Activated CD8-positive, alpha-beta T cell treated with anti-CD3 and anti-CD28 coated beads for 36 hours (primary cell): ENCODE measurements around the gene SUCLG2. TPM values are rescaled to one million over a fixed set of nuclear protein-coding genes. Genes with fewer than 3 reads are reported as not detected.
A peak's percentile ranks its signal among the peaks of the same experiment; 100 is the strongest.

ENCODE experiments used
- ATAC-seq: fragments of 200-7000 bp; cut with Tn5 transposase; one replicate; pipeline ENCODE4 v1.10.0; 2021; ENCODE audit warnings: mild to moderate bottlenecking, moderate library complexity
- CTCF ChIA-PET: fragments of 350-600 bp; sonication (Branson Sonifier 250); formaldehyde crosslinking; loops from one replicate; lab custom pipeline; 2021; ENCODE audit warnings: antibody characterized with exemption; lab: Charles Lee
- POLR2A ChIA-PET: fragments of 350-600 bp; sonication (Branson Sonifier 250); formaldehyde crosslinking; loops from one replicate; lab custom pipeline; 2021; ENCODE audit warnings: antibody characterized with exemption; lab: Charles Lee
- DNase-seq: peaks from one replicate; pipeline ENCODE4 v3.0.0-alpha.2; 2020
- H3K27ac Mint-ChIP-seq: one replicate; pipeline ENCODE4 v1.8.0; 2021; ENCODE audit warnings: mild to moderate bottlenecking, mixed read lengths
- H3K27me3 Mint-ChIP-seq: one replicate; pipeline ENCODE4 v1.8.0; 2021; ENCODE audit warnings: mixed read lengths
- H3K36me3 Mint-ChIP-seq: one replicate; pipeline ENCODE4 v1.8.0; 2021; ENCODE audit warnings: low read depth, mixed read lengths
- H3K4me1 Mint-ChIP-seq: one replicate; pipeline ENCODE4 v1.8.0; 2021; ENCODE audit warnings: low read depth, mixed read lengths
- H3K4me3 Mint-ChIP-seq: one replicate; pipeline ENCODE4 v1.8.0; 2021; ENCODE audit warnings: mild to moderate bottlenecking, moderate library complexity, mixed read lengths
- H3K9me3 Mint-ChIP-seq: one replicate; pipeline ENCODE4 v1.8.0; 2021; ENCODE audit warnings: mixed read lengths
- intact Hi-C: fragments of 100-400 bp; cut with micrococcal nuclease; formaldehyde crosslinking; loops from one replicate; pipeline ENCODE4 v1.10.0; 2022
- total RNA-seq, 2 experiments: library from RNA; stranded (reverse); gene quantifications; one replicate each; pipeline ENCODE4 v1.2.3, GENCODE V29; 2021
- TF ChIP-seq, protein P1 (sequence below): fragments of 200-600 bp; IDR thresholded peaks from one replicate; pipeline ENCODE4 v1.8.0; 2022; ENCODE audit warnings: antibody characterized with exemption, mild to moderate bottlenecking

Gene SUCLG2
- total RNA-seq, 2 experiments from 2014 or later = 61.3 to 65.5 TPM

DNA sequence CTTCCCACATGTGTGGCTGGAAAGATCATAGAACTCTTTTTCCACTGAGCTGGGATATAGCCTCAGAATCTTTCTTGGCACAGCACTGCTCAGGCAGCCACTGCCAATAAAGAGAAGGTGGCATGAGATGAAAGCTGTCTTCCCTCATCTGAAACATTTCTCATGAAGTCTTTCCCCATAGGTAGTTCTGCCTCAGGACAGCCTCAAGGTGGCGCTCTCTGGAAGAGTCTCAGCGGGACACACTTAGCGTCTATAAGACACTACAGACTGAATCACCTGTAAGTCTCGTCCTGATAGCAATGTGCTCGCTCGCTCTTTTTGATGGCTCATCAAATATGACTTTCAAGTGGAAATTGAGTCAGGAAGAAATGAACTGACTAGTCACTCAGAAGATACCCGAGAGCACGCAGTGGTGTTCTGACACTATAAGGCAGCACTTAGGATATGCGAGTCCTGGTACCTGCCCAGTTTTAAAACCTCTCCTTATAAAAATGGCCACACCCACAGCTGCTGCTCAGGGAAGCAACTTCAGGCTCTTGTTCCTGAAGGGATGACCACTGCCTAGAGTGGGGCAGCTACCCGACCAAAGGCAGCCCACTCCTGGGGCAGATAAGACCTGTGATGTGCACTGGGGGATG, 269.5 kb downstream of the SUCLG2 start:
- H3K36me3 Mint-ChIP-seq = peaks cover 40% of the 10 kb centered on the region
- intact Hi-C loops = loop anchor here (10.0 kb wide), 1 partner anchor 270 kb away; the partner anchor contains the start of gene SUCLG2
- CTCF ChIA-PET = interaction anchor here (0.6 to 8.1 kb wide), 9 partner anchors 9 to 408 kb away, joined by 3 to 59 read pairs (median 4); no protein-coding TSS in a partner anchor
- DNase-seq (peak; percentile 36), ATAC-seq (peak; percentile 55)
- peaks cover 27% of the 10 kb centered on the region for H3K4me1 Mint-ChIP-seq
- no peaks in the 10 kb centered on the region for H3K27me3 Mint-ChIP-seq
- POLR2A ChIA-PET = interaction anchor here (0.9 kb wide), 1 partner anchor 245 kb away, joined by 3 read pairs; no protein-coding TSS in a partner anchor
- no peak overlapping the region for H3K27ac Mint-ChIP-seq
- no peak overlapping the region for H3K4me3 Mint-ChIP-seq
- TF ChIP-seq, protein P1, sequence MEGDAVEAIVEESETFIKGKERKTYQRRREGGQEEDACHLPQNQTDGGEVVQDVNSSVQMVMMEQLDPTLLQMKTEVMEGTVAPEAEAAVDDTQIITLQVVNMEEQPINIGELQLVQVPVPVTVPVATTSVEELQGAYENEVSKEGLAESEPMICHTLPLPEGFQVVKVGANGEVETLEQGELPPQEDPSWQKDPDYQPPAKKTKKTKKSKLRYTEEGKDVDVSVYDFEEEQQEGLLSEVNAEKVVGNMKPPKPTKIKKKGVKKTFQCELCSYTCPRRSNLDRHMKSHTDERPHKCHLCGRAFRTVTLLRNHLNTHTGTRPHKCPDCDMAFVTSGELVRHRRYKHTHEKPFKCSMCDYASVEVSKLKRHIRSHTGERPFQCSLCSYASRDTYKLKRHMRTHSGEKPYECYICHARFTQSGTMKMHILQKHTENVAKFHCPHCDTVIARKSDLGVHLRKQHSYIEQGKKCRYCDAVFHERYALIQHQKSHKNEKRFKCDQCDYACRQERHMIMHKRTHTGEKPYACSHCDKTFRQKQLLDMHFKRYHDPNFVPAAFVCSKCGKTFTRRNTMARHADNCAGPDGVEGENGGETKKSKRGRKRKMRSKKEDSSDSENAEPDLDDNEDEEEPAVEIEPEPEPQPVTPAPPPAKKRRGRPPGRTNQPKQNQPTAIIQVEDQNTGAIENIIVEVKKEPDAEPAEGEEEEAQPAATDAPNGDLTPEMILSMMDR = peak; percentile 37
- peaks cover 10% of the 10 kb centered on the region for H3K9me3 Mint-ChIP-seq

DNA sequence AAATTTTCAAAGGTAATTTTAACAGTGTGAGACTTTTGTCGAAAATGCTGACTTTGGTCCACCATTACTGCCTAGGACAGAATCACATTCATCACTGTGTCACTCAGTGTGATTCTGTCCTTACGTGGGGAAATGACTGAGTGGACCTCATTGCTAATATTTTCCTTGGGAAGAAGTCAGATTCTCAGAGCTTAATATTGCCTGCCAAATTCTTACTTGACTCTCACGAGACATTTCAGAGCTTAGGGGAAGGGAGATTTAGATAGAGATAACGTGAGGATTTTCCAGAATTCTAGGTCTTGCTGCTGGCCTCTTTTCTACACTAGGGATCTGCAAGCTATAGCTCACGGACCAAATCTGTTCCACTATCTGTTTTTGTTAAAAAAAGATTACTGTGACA, 270.4 kb downstream of the SUCLG2 start:
- H3K4me3 Mint-ChIP-seq = no peak overlapping the region
- TF ChIP-seq, protein P1 = no peak
- H3K36me3 Mint-ChIP-seq = peaks cover 40% of the 10 kb centered on the region
- no peak overlapping the region for H3K27ac Mint-ChIP-seq
- intact Hi-C loops = loop anchor here (10.0 kb wide), 1 partner anchor 271 kb away; the partner anchor contains the start of gene SUCLG2
- ChIA-PET CTCF (interaction anchor here (0.6 to 8.1 kb wide), 11 partner anchors 9 to 541 kb away, joined by 3 to 59 read pairs (median 4); no protein-coding TSS in a partner anchor), POLR2A (interaction anchor here (0.6 to 0.9 kb wide), 2 partner anchors 246 to 778 kb away, joined by 3 read pairs; no protein-coding TSS in a partner anchor)
- H3K4me1 Mint-ChIP-seq = peaks cover 19% of the 10 kb centered on the region
- DNase-seq (no peak), ATAC-seq (no peak)
- peaks cover 10% of the 10 kb centered on the region for H3K9me3 Mint-ChIP-seq
- no peaks in the 10 kb centered on the region for H3K27me3 Mint-ChIP-seq

DNA sequence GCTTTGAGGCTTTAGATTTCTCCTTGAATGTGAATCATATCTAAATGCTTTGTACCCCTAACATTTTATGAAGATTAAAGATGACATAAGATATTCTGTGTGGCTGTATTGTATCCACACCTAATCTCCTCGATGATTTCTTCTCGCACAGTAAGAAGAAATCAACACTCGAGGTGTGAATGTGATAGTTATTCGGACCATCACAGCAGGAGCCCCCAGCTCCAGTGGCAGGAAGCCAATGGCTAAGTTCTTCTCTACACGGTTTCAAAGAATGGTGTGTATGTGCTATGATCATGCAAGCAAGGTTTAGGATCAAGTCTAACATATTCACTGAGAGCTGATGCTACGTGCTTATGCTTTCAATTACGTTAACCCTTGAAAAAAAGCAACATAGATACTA, 271.0 kb downstream of the SUCLG2 start:
- Mint-ChIP-seq H3K4me1 (peaks cover 14% of the 10 kb centered on the region), H3K9me3 (peaks cover 10% of the 10 kb centered on the region), H3K36me3 (peaks cover 37% of the 10 kb centered on the region), H3K27ac (no peak overlapping the region), H3K27me3 (no peaks in the 10 kb centered on the region), H3K4me3 (no peak overlapping the region)
- ChIA-PET POLR2A (no interaction called here), CTCF (interaction anchor here (0.6 to 8.1 kb wide), 6 partner anchors 17 to 541 kb away, joined by 3 to 59 read pairs (median 6); no protein-coding TSS in a partner anchor)
- no peak for ATAC-seq
- intact Hi-C loops = loop anchor here (10.0 kb wide), 1 partner anchor 271 kb away; the partner anchor contains the start of gene SUCLG2
- TF ChIP-seq, protein P1 = no peak
- no peak for DNase-seq

DNA sequence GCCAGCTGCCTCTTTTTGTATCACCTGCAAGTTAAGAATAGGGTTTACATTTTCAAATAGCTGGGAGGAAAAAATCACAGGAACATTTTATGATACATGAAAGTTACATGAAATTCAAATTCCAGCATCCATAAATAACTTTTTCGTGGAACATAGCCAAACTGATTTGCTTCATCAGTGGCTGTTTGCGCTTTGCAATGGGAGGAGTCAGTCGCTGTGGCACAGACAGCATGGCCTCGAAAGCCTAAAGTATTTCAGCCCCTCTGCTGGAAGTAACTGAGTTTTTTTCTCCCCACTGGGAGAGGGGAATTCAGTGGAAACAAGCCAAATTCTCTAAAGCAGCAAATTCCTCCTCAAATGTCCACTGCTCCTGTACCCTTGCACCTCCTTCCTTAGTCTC, 271.9 kb downstream of the SUCLG2 start:
- intact Hi-C loops = loop anchor here (10.0 kb wide), 1 partner anchor 272 kb away; the partner anchor contains the start of gene SUCLG2
- Mint-ChIP-seq H3K27ac (no peak overlapping the region), H3K4me1 (peaks cover 14% of the 10 kb centered on the region), H3K27me3 (no peaks in the 10 kb centered on the region), H3K4me3 (no peak overlapping the region), H3K36me3 (peaks cover 35% of the 10 kb centered on the region), H3K9me3 (peaks cover 10% of the 10 kb centered on the region)
- DNase-seq (no peak), ATAC-seq (no peak)
- POLR2A ChIA-PET = no interaction called here
- CTCF ChIA-PET = interaction anchor here (0.7 to 8.1 kb wide), 4 partner anchors 9 to 408 kb away, joined by 3 to 59 read pairs (median 4); no protein-coding TSS in a partner anchor
- TF ChIP-seq, protein P1 = no peak
